Measurements from ENCODE around the gene PKP3.

Gene PKP3

GRCh38 chr11:428295-428694 lies 34.3 kb downstream of the PKP3 start:
- H3K4me1 ChIP-seq (ENCODE audit: low read length) = no peaks in the 10 kb centered on the region
- no peak overlapping the region for H3K4me3 ChIP-seq (ENCODE audit: low read length)
- no peak overlapping the region for H3K9ac ChIP-seq (ENCODE audit: low read length)
- H3K9me2 ChIP-seq (replicated peaks; ENCODE audit: insufficient read depth, low read length) = no peaks in the 10 kb centered on the region
- H3K79me2 ChIP-seq (ENCODE audit: low read length) = no peaks in the 10 kb centered on the region
- DNase-seq = no peak
- no peaks in the 10 kb centered on the region for H3K9me3 ChIP-seq (replicated peaks; ENCODE audit: insufficient read depth, low read length)
- H3F3A ChIP-seq (ENCODE audit: insufficient read depth, low read length) = no peaks in the 10 kb centered on the region
- peaks cover 31% of the 10 kb centered on the region for H3K27me3 ChIP-seq (replicated peaks; ENCODE audit: insufficient read depth, low read length)
- H3K36me3 ChIP-seq (replicated peaks; ENCODE audit: insufficient read depth, low read length) = no peaks in the 10 kb centered on the region
- TF ChIP-seq EZH2phosphoT487 (IDR thresholded peaks at IDR 0.05; ENCODE audit: low read length) (no peak), CTCF (IDR thresholded peaks at IDR 0.05; ENCODE audit: low read length) (no peak), EZH2 (optimal IDR thresholded peaks at IDR 0.05; ENCODE audit: low read depth, low read length) (no peak)
- H4K20me1 ChIP-seq (ENCODE audit: insufficient read depth, low read length) = no peaks in the 10 kb centered on the region
- no peak overlapping the region for H3K4me2 ChIP-seq (ENCODE audit: low read depth, low read length)
- no peak overlapping the region for H2AFZ ChIP-seq (ENCODE audit: low read length)
- H3K27ac ChIP-seq (ENCODE audit: low read length) = no peak overlapping the region

- Histone ChIP-seq H3K9me2 (replicated peaks; ENCODE audit: insufficient read depth, low read length) (no peaks in the 10 kb centered on the region), H3K4me1 (ENCODE audit: low read length) (no peaks in the 10 kb centered on the region), H3F3A (ENCODE audit: insufficient read depth, low read length) (no peaks in the 10 kb centered on the region), H3K9ac (ENCODE audit: low read length) (no peak overlapping the region), H3K36me3 (replicated peaks; ENCODE audit: insufficient read depth, low read length) (no peaks in the 10 kb centered on the region), H3K4me3 (ENCODE audit: low read length) (no peak overlapping the region), H3K79me2 (ENCODE audit: low read length) (no peaks in the 10 kb centered on the region), H3K27ac (ENCODE audit: low read length) (no peak overlapping the region), H4K20me1 (ENCODE audit: insufficient read depth, low read length) (no peaks in the 10 kb centered on the region), H3K4me2 (ENCODE audit: low read depth, low read length) (no peak overlapping the region), H2AFZ (ENCODE audit: low read length) (no peak overlapping the region), H3K9me3 (replicated peaks; ENCODE audit: insufficient read depth, low read length) (no peaks in the 10 kb centered on the region), H3K27me3 (replicated peaks; ENCODE audit: insufficient read depth, low read length) (peaks cover 22% of the 10 kb centered on the region)
- TF ChIP-seq EZH2phosphoT487 (IDR thresholded peaks at IDR 0.05; ENCODE audit: low read length) (no peak), EZH2 (optimal IDR thresholded peaks at IDR 0.05; ENCODE audit: low read depth, low read length) (no peak), CTCF (IDR thresholded peaks at IDR 0.05; ENCODE audit: low read length) (no peak)
- no peak for DNase-seq
Measured at GRCh38 chr11:429391-429790, 35.4 kb downstream of the PKP3 start.

GRCh38 chr11:429931-430456 lies 36.0 kb downstream of the PKP3 start:
- H3K9ac ChIP-seq (ENCODE audit: low read length) = no peak overlapping the region
- TF ChIP-seq EZH2phosphoT487 (IDR thresholded peaks at IDR 0.05; ENCODE audit: low read length) (no peak), EZH2 (optimal IDR thresholded peaks at IDR 0.05; ENCODE audit: low read depth, low read length) (no peak), CTCF (IDR thresholded peaks at IDR 0.05; ENCODE audit: low read length) (no peak)
- H2AFZ ChIP-seq (ENCODE audit: low read length) = no peak overlapping the region
- H3K79me2 ChIP-seq (ENCODE audit: low read length) = no peaks in the 10 kb centered on the region
- peaks cover 17% of the 10 kb centered on the region for H3K27me3 ChIP-seq (replicated peaks; ENCODE audit: insufficient read depth, low read length)
- no peak overlapping the region for H3K4me3 ChIP-seq (ENCODE audit: low read length)
- H4K20me1 ChIP-seq (ENCODE audit: insufficient read depth, low read length) = no peaks in the 10 kb centered on the region
- no peak for DNase-seq
- no peaks in the 10 kb centered on the region for H3K4me1 ChIP-seq (ENCODE audit: low read length)
- H3K36me3 ChIP-seq (replicated peaks; ENCODE audit: insufficient read depth, low read length) = no peaks in the 10 kb centered on the region
- no peaks in the 10 kb centered on the region for H3F3A ChIP-seq (ENCODE audit: insufficient read depth, low read length)
- H3K27ac ChIP-seq (ENCODE audit: low read length) = no peak overlapping the region
- H3K9me2 ChIP-seq (replicated peaks; ENCODE audit: insufficient read depth, low read length) = no peaks in the 10 kb centered on the region
- H3K4me2 ChIP-seq (ENCODE audit: low read depth, low read length) = no peak overlapping the region
- no peaks in the 10 kb centered on the region for H3K9me3 ChIP-seq (replicated peaks; ENCODE audit: insufficient read depth, low read length)
